Stromal cell of bone marrow (primary cell): Measurements from ENCODE around the gene NEO1.

Experiments used
- DNase-seq: peaks from one replicate; pipeline ENCODE4 v3.0.0-alpha.2; 2012; ENCODE audit warnings: low read depth

NEO1 gene

GRCh38 chr15:73331991-73332925 lies 280.0 kb downstream of the NEO1 start:
- no peak for DNase-seq

GRCh38 chr15:73333001-73333400 lies 280.7 kb downstream of the NEO1 start:
- no peak for DNase-seq

- DNase-seq: no peak
Measured at GRCh38 chr15:73334086-73334485, 281.8 kb downstream of the NEO1 start.

GRCh38 chr15:73335026-73335425 lies 282.8 kb downstream of the NEO1 start:
- no peak for DNase-seq

- DNase-seq: no peak
Measured at GRCh38 chr15:73335471-73335870, 283.2 kb downstream of the NEO1 start.

GRCh38 chr15:73336756-73337155 lies 284.5 kb downstream of the NEO1 start:
- DNase-seq: no peak

GRCh38 chr15:73337187-73337586 lies 284.9 kb downstream of the NEO1 start:
- no peak for DNase-seq

GRCh38 chr15:73338058-73338457 lies 285.8 kb downstream of the NEO1 start:
- no peak for DNase-seq

- DNase-seq: no peak
Measured at GRCh38 chr15:73338606-73339374, 286.5 kb downstream of the NEO1 start.

GRCh38 chr15:73340502-73341192 lies 288.4 kb downstream of the NEO1 start:
- DNase-seq: no peak

GRCh38 chr15:73341886-73342600 lies 289.8 kb downstream of the NEO1 start:
- DNase-seq: no peak

- no peak for DNase-seq
Measured at GRCh38 chr15:73344056-73344455, 291.8 kb downstream of the NEO1 start.

GRCh38 chr15:73345658-73346057 lies 293.4 kb downstream of the NEO1 start:
- DNase-seq: no peak

- DNase-seq: no peak
Measured at GRCh38 chr15:73346735-73347312, 294.6 kb downstream of the NEO1 start.

GRCh38 chr15:73349191-73349590 lies 296.9 kb downstream of the NEO1 start:
- no peak for DNase-seq

GRCh38 chr15:73352082-73352481 lies 299.8 kb downstream of the NEO1 start:
- no peak for DNase-seq

- no peak for DNase-seq
Measured at GRCh38 chr15:73353734-73354133, 301.5 kb downstream of the NEO1 start.

GRCh38 chr15:73354241-73354640 lies 302.0 kb downstream of the NEO1 start:
- DNase-seq: no peak
